DND-41 (cell line): ENCODE measurements around the gene OSBPL9.

Experiments
- ATAC-seq: fragments of 200-7000 bp; cut with Tn5 transposase; 3 replicates; pipeline ENCODE4 v1.9.1; 2021; ENCODE audit warnings: low read depth; ENCODE audit not compliant: insufficient read depth
- DNase-seq: peaks from one replicate; pipeline ENCODE4 v3.0.0-alpha.2; 2020
- H2AFZ ChIP-seq: 2 replicates; pipeline ENCODE4 v1.6.0; 2012; ENCODE audit warnings: low read depth, low read length
- H3K27ac ChIP-seq: 2 replicates; pipeline ENCODE4 v1.5.1; 2012; ENCODE audit warnings: low read length, inconsistent platforms
- H3K27me3 ChIP-seq: fragments of 200-600 bp; sonication (generic); 2 replicates; pipeline ENCODE4 v1.6.0; 2012; ENCODE audit warnings: low read length, mild to moderate bottlenecking, inconsistent platforms; ENCODE audit not compliant: insufficient read depth, poor library complexity
- H3K36me3 ChIP-seq: 2 replicates; pipeline ENCODE4 v1.5.1; 2012; ENCODE audit warnings: low read length, inconsistent platforms; ENCODE audit not compliant: insufficient read depth
- H3K4me1 ChIP-seq: 2 replicates; pipeline ENCODE4 v1.5.1; 2012; ENCODE audit warnings: mild to moderate bottlenecking, low read length; ENCODE audit not compliant: insufficient read depth
- H3K4me2 ChIP-seq: 2 replicates; pipeline ENCODE4 v1.6.0; 2012; ENCODE audit warnings: mild to moderate bottlenecking, moderate library complexity, low read length, inconsistent platforms; ENCODE audit not compliant: insufficient read depth
- H3K4me3 ChIP-seq, 2 experiments: fragments of 200-600 bp in 1 of 2; shearing (Covaris generic) in 1 of 2; 2 replicates each; pipeline ENCODE4 v1.5.1; 2012 to 2016; ENCODE audit warnings: inconsistent platforms in 2 of 2, low read length in 2 of 2, mild to moderate bottlenecking in 2 of 2, low read depth in 1 of 2, moderate library complexity in 1 of 2
- H3K79me2 ChIP-seq: 2 replicates; pipeline ENCODE4 v1.6.0; 2012; ENCODE audit warnings: low read length, inconsistent platforms; ENCODE audit not compliant: insufficient read depth
- H3K9ac ChIP-seq: 2 replicates; pipeline ENCODE4 v1.6.0; 2012; ENCODE audit warnings: low read depth, mild to moderate bottlenecking, inconsistent platforms, low read length, moderate library complexity
- H3K9me3 ChIP-seq: 2 replicates; pipeline ENCODE4 v1.5.1; 2012; ENCODE audit warnings: low read length, moderate library complexity, mild to moderate bottlenecking, inconsistent platforms; ENCODE audit not compliant: insufficient read depth, severe bottlenecking
- H4K20me1 ChIP-seq: 2 replicates; pipeline ENCODE4 v1.6.0; 2012; ENCODE audit warnings: low read length; ENCODE audit not compliant: insufficient read depth
- CTCF ChIP-seq: IDR thresholded peaks from 2 replicates; pipeline ENCODE4 v1.5.1; 2012; ENCODE audit warnings: borderline replicate concordance, low read length, moderate library complexity, mild to moderate bottlenecking; ENCODE audit not compliant: poor library complexity, severe bottlenecking; ENCODE audit errors: extremely low read depth
- EZH2 ChIP-seq: IDR thresholded peaks from 3 replicates; pipeline ENCODE4 v1.6.1; 2012; ENCODE audit warnings: borderline replicate concordance, low read depth, mild to moderate bottlenecking, moderate library complexity, low read length, inconsistent platforms; ENCODE audit not compliant: severe bottlenecking

Gene OSBPL9

GRCh38 chr1:51829058-51829457 lies 212.2 kb downstream of the OSBPL9 start:
- no peaks in the 10 kb centered on the region for H3K4me1 ChIP-seq
- no peak overlapping the region for H3K9ac ChIP-seq
- no peaks in the 10 kb centered on the region for H3K27me3 ChIP-seq
- DNase-seq (no peak), ATAC-seq (no peak)
- no peak overlapping the region for H3K27ac ChIP-seq
- no peak for TF ChIP-seq EZH2
- no peak for TF ChIP-seq CTCF
- H3K4me3 ChIP-seq, result no peak overlapping the region
- peaks cover 73% of the 10 kb centered on the region for H3K36me3 ChIP-seq
- no peak overlapping the region for H3K4me2 ChIP-seq
- no peaks in the 10 kb centered on the region for H4K20me1 ChIP-seq
- no peak overlapping the region for H2AFZ ChIP-seq
- H3K79me2 ChIP-seq, result no peaks in the 10 kb centered on the region
- no peaks in the 10 kb centered on the region for H3K9me3 ChIP-seq

GRCh38 chr1:51833700-51834099 lies 216.8 kb downstream of the OSBPL9 start:
- Histone ChIP-seq H3K36me3 (peaks cover 64% of the 10 kb centered on the region), H2AFZ (no peak overlapping the region), H3K4me2 (no peak overlapping the region), H4K20me1 (no peaks in the 10 kb centered on the region), H3K9me3 (no peaks in the 10 kb centered on the region), H3K4me1 (no peaks in the 10 kb centered on the region), H3K27ac (no peak overlapping the region), H3K9ac (no peak overlapping the region), H3K4me3 (no peak overlapping the region), H3K27me3 (no peaks in the 10 kb centered on the region), H3K79me2 (no peaks in the 10 kb centered on the region)
- ATAC-seq, result no peak
- TF ChIP-seq EZH2 (no peak), CTCF (no peak)
- DNase-seq, result no peak

- no peak overlapping the region for H3K9ac ChIP-seq
- DNase-seq (no peak), ATAC-seq (no peak)
- H3K27ac ChIP-seq, result no peak overlapping the region
- H3K9me3 ChIP-seq, result no peaks in the 10 kb centered on the region
- no peaks in the 10 kb centered on the region for H3K4me1 ChIP-seq
- TF ChIP-seq EZH2 (no peak), CTCF (no peak)
- H3K79me2 ChIP-seq, result peaks cover 6% of the 10 kb centered on the region; the same call in 1 of the 2 replicates
- no peak overlapping the region for H3K4me3 ChIP-seq
- no peak overlapping the region for H3K4me2 ChIP-seq
- no peaks in the 10 kb centered on the region for H3K27me3 ChIP-seq
- H2AFZ ChIP-seq, result no peak overlapping the region
- peaks cover 58% of the 10 kb centered on the region for H3K36me3 ChIP-seq
- H4K20me1 ChIP-seq, result no peaks in the 10 kb centered on the region
Observed at GRCh38 chr1:51837243-51837642, 220.4 kb downstream of the OSBPL9 start.
